Fibroblast of skin of scalp (primary cell): Measurements from ENCODE around the gene TRAPPC2B.
"Not testable (repeated sequence)": the region's sequence is repeated elsewhere in the genome, so short reads cannot be mapped to it uniquely, and the experiment has no call there.

Experiments used
- DNase-seq: peaks from one replicate; pipeline ENCODE4 v3.0.0-alpha.2; 2013

Gene TRAPPC2B

GRCh38 chr19:57374647-57375046, 11.3 kb downstream of the TRAPPC2B start:
- DNase-seq, result not testable (repeated sequence)

GRCh38 chr19:57376151-57376550, 12.8 kb downstream of the TRAPPC2B start:
- no peak for DNase-seq

GRCh38 chr19:57377498-57378146, 14.3 kb downstream of the TRAPPC2B start:
- no peak for DNase-seq

GRCh38 chr19:57380923-57381322, 17.6 kb downstream of the TRAPPC2B start:
- DNase-seq, result no peak

GRCh38 chr19:57382806-57383488, 19.6 kb downstream of the TRAPPC2B start:
- no peak for DNase-seq

- no peak for DNase-seq
Measured at GRCh38 chr19:57389194-57389729, 25.9 kb downstream of the TRAPPC2B start.

GRCh38 chr19:57389730-57390598, 26.6 kb downstream of the TRAPPC2B start, which contains the start of gene ZNF548:
ZNF548 (plus strand) TSS chr19:57389854; CDS start chr19:57390100, 246 bp downstream.
- DNase-seq, result peak; percentile 100

GRCh38 chr19:57395710-57396109, 32.4 kb downstream of the TRAPPC2B start:
- DNase-seq, result no peak

GRCh38 chr19:57398868-57399267, 35.5 kb downstream of the TRAPPC2B start:
- no peak for DNase-seq

- no peak for DNase-seq
Measured at GRCh38 chr19:57403737-57404563, 40.6 kb downstream of the TRAPPC2B start.

GRCh38 chr19:57406516-57407123, 43.3 kb downstream of the TRAPPC2B start:
- peak; percentile 36 for DNase-seq

GRCh38 chr19:57410877-57411671, 47.7 kb downstream of the TRAPPC2B start, which contains the start of gene ZNF17:
ZNF17 (plus strand) TSS chr19:57411161; CDS start chr19:57413616, 2,455 bp downstream.
- DNase-seq, result peak; percentile 92
